CD4-positive, alpha-beta memory T cell (primary cell): ENCODE data around the gene DGUOK. TPM values are rescaled to one million over a fixed set of nuclear protein-coding genes. Genes with fewer than 3 reads are reported as not detected.

Source experiments
- CTCF ChIA-PET: fragments of 350-600 bp; sonication (Branson Sonifier 250); formaldehyde crosslinking; loops from one replicate; lab custom pipeline; 2021; ENCODE audit warnings: inconsistent platforms; ENCODE audit not compliant: partially characterized antibody; lab: Charles Lee
- POLR2A ChIA-PET: fragments of 350-600 bp; sonication (Branson Sonifier 250); formaldehyde crosslinking; loops from one replicate; lab custom pipeline; 2021; ENCODE audit not compliant: partially characterized antibody; lab: Charles Lee
- DNase-seq, 5 donors: peaks; one replicate each; pipeline versions ENCODE4 v3.0.0 to v3.0.0-alpha.2; 2020 to 2022; ENCODE audit warnings: mixed read lengths in 1 of 5
- H3K27ac ChIP-seq: one replicate; pipeline ENCODE4 v1.7.0; 2013; ENCODE audit warnings: low read depth, low read length
- H3K27me3 ChIP-seq: 2 replicates; pipeline ENCODE4 v1.7.0; 2013; ENCODE audit warnings: mild to moderate bottlenecking, low read length, moderate library complexity; ENCODE audit not compliant: insufficient read depth
- H3K36me3 ChIP-seq: 2 replicates; pipeline ENCODE4 v1.7.0; 2013; ENCODE audit warnings: mild to moderate bottlenecking, low read length, moderate library complexity; ENCODE audit not compliant: insufficient read depth
- H3K4me1 ChIP-seq: 2 replicates; pipeline ENCODE4 v1.7.0; 2013; ENCODE audit warnings: mild to moderate bottlenecking, low read length, moderate library complexity; ENCODE audit not compliant: insufficient read depth
- H3K4me3 ChIP-seq, 2 donors: one replicate each; pipeline ENCODE4 v1.7.0; 2013; ENCODE audit warnings: low read length in 2 of 2, mild to moderate bottlenecking in 1 of 2
- H3K9me3 ChIP-seq, 2 donors: one replicate each; pipeline ENCODE4 v1.7.0; 2013; ENCODE audit warnings: low read length in 2 of 2, control low read depth in 1 of 2; ENCODE audit not compliant: control insufficient read depth in 1 of 2
- H3K27ac Mint-ChIP-seq, 7 donors: one replicate each; pipeline ENCODE4 v1.8.0; 2020 to 2021; ENCODE audit warnings: mixed read lengths in 7 of 7, mild to moderate bottlenecking in 6 of 7, inconsistent platforms in 3 of 7, moderate library complexity in 3 of 7
- H3K27me3 Mint-ChIP-seq, 2 donors: one replicate each; pipeline ENCODE4 v1.8.0; 2020 to 2021; ENCODE audit warnings: mixed read lengths in 2 of 2
- H3K36me3 Mint-ChIP-seq, 2 donors: one replicate each; pipeline ENCODE4 v1.8.0; 2020 to 2021; ENCODE audit warnings: mixed read lengths in 2 of 2, inconsistent platforms in 1 of 2, mild to moderate bottlenecking in 1 of 2
- H3K4me1 Mint-ChIP-seq, 4 donors: one replicate each; pipeline ENCODE4 v1.8.0; 2020 to 2021; ENCODE audit warnings: mixed read lengths in 4 of 4, mild to moderate bottlenecking in 1 of 4
- H3K4me3 Mint-ChIP-seq, 8 donors: one replicate each; pipeline ENCODE4 v1.8.0; 2020 to 2021; ENCODE audit warnings: mixed read lengths in 8 of 8, mild to moderate bottlenecking in 7 of 8, moderate library complexity in 6 of 8, inconsistent platforms in 3 of 8
- H3K9me3 Mint-ChIP-seq, 8 donors: one replicate each; pipeline ENCODE4 v1.8.0; 2020 to 2021; ENCODE audit warnings: mixed read lengths in 8 of 8, mild to moderate bottlenecking in 5 of 8, inconsistent platforms in 3 of 8, moderate library complexity in 1 of 8
- intact Hi-C: fragments of 100-400 bp; cut with micrococcal nuclease; formaldehyde crosslinking; loops from one replicate; pipeline ENCODE4 v1.15.1; 2023
- polyA plus RNA-seq, 2 donors: library from polyadenylated mRNA; unstranded; fragments of 300-500 nt; fragmentation: Illumina TruSeq; gene quantifications; one replicate each; pipeline ENCODE4 v1.2.3, GENCODE V29; 2021
- total RNA-seq, 2 experiments: library from RNA; stranded (reverse); gene quantifications; one replicate each; pipeline ENCODE4 v1.2.3, GENCODE V29; 2021

The DGUOK gene
- total and polyA plus RNA-seq, 4 experiments from 2014 or later, result 52.2 to 199 (median 120) TPM

GRCh38 chr2:73921581-73921980 is 5.1 kb upstream of the DGUOK start:
- Histone ChIP-seq H3K9me3 (no peaks in the 10 kb centered on the region), H3K4me3 (no peak overlapping the region), H3K27me3 (no peaks in the 10 kb centered on the region), H3K4me1 (peaks cover 7% of the 10 kb centered on the region), H3K27ac (no peak overlapping the region), H3K36me3 (no peaks in the 10 kb centered on the region)
- CTCF ChIA-PET, result interaction anchor here (1.0 to 1.6 kb wide), 5 partner anchors 10 to 226 kb away, joined by 3 to 7 read pairs (median 4); no protein-coding TSS in a partner anchor
- intact Hi-C loops, result loop anchor here (10.0 kb wide), 1 partner anchor 533 kb away; the partner anchor contains the start of genes INO80B and WBP1
- POLR2A ChIA-PET, result interaction anchor here (1.1 kb wide), 1 partner anchor 8 kb away, joined by 3 read pairs; no protein-coding TSS in a partner anchor
- H3K4me3 Mint-ChIP-seq, result no peak overlapping the region
- no peaks in the 10 kb centered on the region for H3K27me3 Mint-ChIP-seq
- H3K36me3 Mint-ChIP-seq, result peaks cover 0 to under 1% of the 10 kb centered on the region in 2 donors
- H3K27ac Mint-ChIP-seq, result no peak overlapping the region
- DNase-seq, result no peak
- H3K4me1 Mint-ChIP-seq, result peaks cover 3 to 8% (median 4%) of the 10 kb centered on the region in 4 donors
- H3K9me3 Mint-ChIP-seq, result no peaks in the 10 kb centered on the region

- no peaks in the 10 kb centered on the region for H3K9me3 Mint-ChIP-seq
- Histone ChIP-seq H3K27me3 (no peaks in the 10 kb centered on the region), H3K27ac (no peak overlapping the region), H3K4me3 (no peak overlapping the region), H3K9me3 (no peaks in the 10 kb centered on the region), H3K36me3 (no peaks in the 10 kb centered on the region), H3K4me1 (peaks cover 11% of the 10 kb centered on the region)
- H3K27ac Mint-ChIP-seq, result peak overlapping the region in 1 of 7 donors; percentile 68
- intact Hi-C loops, result loop anchor here (10.0 kb wide), 1 partner anchor 532 kb away; the partner anchor contains the start of genes INO80B and WBP1
- peaks cover 0 to 2% of the 10 kb centered on the region in 2 donors for H3K36me3 Mint-ChIP-seq
- POLR2A ChIA-PET, result no interaction called here
- peaks cover 6 to 15% (median 9%) of the 10 kb centered on the region in 4 donors for H3K4me1 Mint-ChIP-seq
- no peak for DNase-seq
- CTCF ChIA-PET, result interaction anchor here (1.0 to 1.5 kb wide), 3 partner anchors 11 to 225 kb away, joined by 3 to 4 read pairs (median 3); partner anchors contain the start of gene BOLA3
- no peak overlapping the region for H3K4me3 Mint-ChIP-seq
- H3K27me3 Mint-ChIP-seq, result no peaks in the 10 kb centered on the region
These were observed 4.0 kb upstream of the DGUOK start for GRCh38 chr2:73922681-73923080.

GRCh38 chr2:73925033-73925704 is 1.5 kb upstream of the DGUOK start:
- H3K36me3 ChIP-seq, result no peaks in the 10 kb centered on the region
- H3K4me1 ChIP-seq, result peaks cover 36% of the 10 kb centered on the region
- ChIA-PET POLR2A (interaction anchor here (1.2 to 1.6 kb wide), 2 partner anchors 56 to 195 kb away, joined by 3 to 4 read pairs; no protein-coding TSS in a partner anchor), CTCF (interaction anchor here (0.7 to 1.7 kb wide), 3 partner anchors 10 to 17 kb away, joined by 3 to 6 read pairs (median 5); no protein-coding TSS in a partner anchor)
- DNase-seq, result no peak
- Mint-ChIP-seq H3K4me1 (peaks cover 28 to 40% (median 33%) of the 10 kb centered on the region in 4 donors), H3K9me3 (peaks cover 0 to 1% (median 0%) of the 10 kb centered on the region in 8 donors), H3K27me3 (no peaks in the 10 kb centered on the region), H3K36me3 (peaks cover 0 to 13% of the 10 kb centered on the region in 2 donors), H3K4me3 (peak overlapping the region in 1 of 8 donors; percentile 12), H3K27ac (peak overlapping the region in 3 of 7 donors; percentile 22 to 48 (median 40))
- H3K27ac ChIP-seq, result no peak overlapping the region
- H3K4me3 ChIP-seq, result no peak overlapping the region
- no peaks in the 10 kb centered on the region for H3K9me3 ChIP-seq
- H3K27me3 ChIP-seq, result no peaks in the 10 kb centered on the region
- intact Hi-C loops, result loop anchor here (10.0 kb wide), 1 partner anchor 530 kb away; the partner anchor contains the start of genes INO80B and WBP1

GRCh38 chr2:73925853-73926492 is 707 bp upstream of the DGUOK start:
- intact Hi-C loops, result loop anchor here (1.0 to 10.0 kb wide), 9 partner anchors 60 to 603 kb away; partner anchors contain the start of genes AUP1, C2orf81, HTRA2 and INO80B
- Histone ChIP-seq H3K4me1 (peaks cover 42% of the 10 kb centered on the region), H3K4me3 (peak overlapping the region in 1 of 2 donors; percentile 72), H3K27me3 (no peaks in the 10 kb centered on the region), H3K36me3 (no peaks in the 10 kb centered on the region), H3K9me3 (no peaks in the 10 kb centered on the region), H3K27ac (peak overlapping the region; percentile 97)
- Mint-ChIP-seq H3K9me3 (peaks cover 0 to 1% (median 0%) of the 10 kb centered on the region in 8 donors), H3K4me3 (peak overlapping the region; percentile 74 to 95 (median 86)), H3K27me3 (no peaks in the 10 kb centered on the region), H3K36me3 (peaks cover 0 to 14% of the 10 kb centered on the region in 2 donors), H3K4me1 (peaks cover 32 to 48% (median 38%) of the 10 kb centered on the region in 4 donors), H3K27ac (peak overlapping the region; percentile 86 to 99 (median 98))
- CTCF ChIA-PET, result interaction anchor here (1.7 kb wide), 1 partner anchor 18 kb away, joined by 6 read pairs; no protein-coding TSS in a partner anchor
- POLR2A ChIA-PET, result interaction anchor here (1.4 to 1.6 kb wide), 2 partner anchors 195 to 273 kb away, joined by 4 to 5 read pairs; partner anchors contain the start of gene MTHFD2
- DNase-seq, result no peak

- Histone ChIP-seq H3K27me3 (no peaks in the 10 kb centered on the region), H3K36me3 (peaks cover 2% of the 10 kb centered on the region), H3K4me1 (peaks cover 56% of the 10 kb centered on the region), H3K9me3 (no peaks in the 10 kb centered on the region), H3K27ac (peak overlapping the region; percentile 97), H3K4me3 (peak overlapping the region; percentile 66 to 72)
- Mint-ChIP-seq H3K9me3 (peaks cover 0 to 1% (median 0%) of the 10 kb centered on the region in 8 donors), H3K27ac (peak overlapping the region; percentile 98 to 99 (median 99)), H3K4me1 (peaks cover 44 to 61% (median 51%) of the 10 kb centered on the region in 4 donors), H3K4me3 (peak overlapping the region; percentile 77 to 95 (median 92)), H3K36me3 (peaks cover 7 to 26% of the 10 kb centered on the region in 2 donors), H3K27me3 (no peaks in the 10 kb centered on the region)
- intact Hi-C loops, result loop anchor here (1.0 to 10.0 kb wide), 2 partner anchors 44 to 527 kb away; partner anchors contain the start of genes INO80B and WBP1
- CTCF ChIA-PET, result interaction anchor here (1.2 kb wide), 1 partner anchor 193 kb away, joined by 4 read pairs; no protein-coding TSS in a partner anchor
- DNase-seq, result no peak
- POLR2A ChIA-PET, result interaction anchor here (0.6 to 1.4 kb wide), 20 partner anchors 8 to 495 kb away, joined by 3 to 27 read pairs (median 4); partner anchors contain the start of genes BOLA3, MOB1A, MTHFD2 and STAMBP
These were observed 664 bp downstream of the DGUOK start for GRCh38 chr2:73927344-73927743.

GRCh38 chr2:73928963-73929347 is 2.3 kb downstream of the DGUOK start:
- Mint-ChIP-seq H3K9me3 (peaks cover 0 to 1% (median 0%) of the 10 kb centered on the region in 8 donors), H3K4me3 (peak overlapping the region; percentile 46 to 89 (median 68)), H3K4me1 (peaks cover 53 to 77% (median 65%) of the 10 kb centered on the region in 4 donors), H3K27ac (peak overlapping the region; percentile 66 to 97 (median 90)), H3K36me3 (peaks cover 12 to 42% of the 10 kb centered on the region in 2 donors), H3K27me3 (no peaks in the 10 kb centered on the region)
- Histone ChIP-seq H3K27ac (no peak overlapping the region), H3K27me3 (no peaks in the 10 kb centered on the region), H3K9me3 (no peaks in the 10 kb centered on the region), H3K4me3 (no peak overlapping the region), H3K4me1 (peaks cover 69% of the 10 kb centered on the region), H3K36me3 (peaks cover 9% of the 10 kb centered on the region)
- intact Hi-C loops, result loop anchor here (10.0 kb wide), 1 partner anchor 526 kb away; the partner anchor contains the start of genes INO80B and WBP1
- CTCF ChIA-PET, result no interaction called here
- DNase-seq, result no peak
- POLR2A ChIA-PET, result no interaction called here
